AML-193 (cell line): Measurements from ENCODE around the gene CA11.

Source experiments
- DNase-seq, 2 experiments: peaks; one replicate each; lab custom pipeline; 2025; lab: John Stamatoyannopoulos, UW

CA11 gene

GRCh38 chr19:48629297-48629598 is 16.7 kb downstream of the CA11 start:
- DNase-seq = no peak

- DNase-seq = no peak
Observed at GRCh38 chr19:48628486-48629296, 17.3 kb downstream of the CA11 start.

GRCh38 chr19:48627865-48628314 is 18.1 kb downstream of the CA11 start:
- no peak for DNase-seq

- DNase-seq = no peak
Observed at GRCh38 chr19:48627201-48627864, 18.7 kb downstream of the CA11 start.

- DNase-seq = no peak
Observed at GRCh38 chr19:48625891-48626327, 20.1 kb downstream of the CA11 start.

GRCh38 chr19:48624791-48625723 is 20.9 kb downstream of the CA11 start:
- DNase-seq = no peak

GRCh38 chr19:48624067-48624594 is 21.9 kb downstream of the CA11 start:
- DNase-seq = peak; percentile 81 to 84

- no peak for DNase-seq
Observed at GRCh38 chr19:48623556-48624066, 22.4 kb downstream of the CA11 start.

GRCh38 chr19:48619692-48620585 is 26.0 kb downstream of the CA11 start:
- no peak for DNase-seq

GRCh38 chr19:48618916-48619691 is 26.9 kb downstream of the CA11 start, which contains the start of the genes RPL18 and SPHK2:
Gene RPL18, minus strand, starts transcription at chr19:48619178. Its CDS starts 35 bp downstream, at chr19:48619143.
Gene SPHK2, plus strand, starts transcription at chr19:48619506. Its CDS starts 1,009 bp downstream, at chr19:48620515.
- DNase-seq = peak; percentile 98 to 99

GRCh38 chr19:48618278-48618915 is 27.6 kb downstream of the CA11 start:
- DNase-seq = no peak

GRCh38 chr19:48617146-48617937 is 28.6 kb downstream of the CA11 start:
- DNase-seq = no peak

- no peak for DNase-seq
Observed at GRCh38 chr19:48616491-48617056, 29.4 kb downstream of the CA11 start.

GRCh38 chr19:48616041-48616436 is 29.9 kb downstream of the CA11 start:
- DNase-seq = no peak

GRCh38 chr19:48615231-48616040 is 30.6 kb downstream of the CA11 start:
- no peak for DNase-seq

GRCh38 chr19:48614436-48615230 is 31.4 kb downstream of the CA11 start, which contains the start of gene FAM83E:
Gene FAM83E, minus strand, starts transcription at chr19:48615076. Its CDS starts 1,704 bp downstream, at chr19:48613372.
- no peak for DNase-seq
